Spleen (tissue), 7 donors: ENCODE measurements around the gene CDKN2A.

Source experiments
- POLR2AphosphoS5 ChIP-seq, 3 donors: sonication (generic); formaldehyde crosslinking; IDR thresholded peaks; one replicate each; pipeline ENCODE4 v1.5.1; 2017; ENCODE audit warnings: antibody characterized with exemption in 3 of 3
- TF ChIP-seq, protein P1 (sequence below), 11 experiments: fragments of 200-600 bp in 7 of 11; fragments of 450-650 bp in 4 of 11; sonication (generic) in 4 of 11; IDR thresholded peaks in 8 of 11; conservative IDR thresholded peaks in 3 of 11; 1 replicate in 7 of 11; 2 replicates in 4 of 11; pipeline versions ENCODE4 v1.4.0 to v1.8.0; 2016 to 2021; ENCODE audit warnings: antibody characterized with exemption in 11 of 11, inconsistent platforms in 4 of 11, mild to moderate bottlenecking in 1 of 11
- donor health status: DM: no; HTN: no; CAD: no; lungs with moderate emphysema.
- donor health status: DM: no; HTN: no; CAD: no.
- donor health status: DM: no; HTN: no; CAD: no.

DNA sequence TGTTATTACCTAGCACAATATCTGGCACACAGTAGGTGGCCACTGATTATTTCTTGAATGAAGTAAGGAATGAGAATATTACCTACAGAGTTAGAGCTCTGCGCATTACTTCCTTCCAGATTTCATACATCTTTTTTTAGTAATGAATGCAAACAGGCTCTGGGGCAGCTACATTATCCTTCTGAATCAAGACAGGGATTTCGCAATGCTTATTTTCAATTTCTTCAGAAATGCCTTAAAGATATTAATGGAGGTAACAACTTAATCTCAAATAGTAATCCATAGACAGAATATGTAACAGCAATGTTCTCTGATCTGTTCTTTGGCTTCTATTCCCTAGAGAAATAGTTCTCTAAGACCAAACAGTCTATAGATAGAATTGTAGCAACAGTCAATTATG is 32.6 kb downstream of the CDKN2A start:
- TF ChIP-seq, protein P1, sequence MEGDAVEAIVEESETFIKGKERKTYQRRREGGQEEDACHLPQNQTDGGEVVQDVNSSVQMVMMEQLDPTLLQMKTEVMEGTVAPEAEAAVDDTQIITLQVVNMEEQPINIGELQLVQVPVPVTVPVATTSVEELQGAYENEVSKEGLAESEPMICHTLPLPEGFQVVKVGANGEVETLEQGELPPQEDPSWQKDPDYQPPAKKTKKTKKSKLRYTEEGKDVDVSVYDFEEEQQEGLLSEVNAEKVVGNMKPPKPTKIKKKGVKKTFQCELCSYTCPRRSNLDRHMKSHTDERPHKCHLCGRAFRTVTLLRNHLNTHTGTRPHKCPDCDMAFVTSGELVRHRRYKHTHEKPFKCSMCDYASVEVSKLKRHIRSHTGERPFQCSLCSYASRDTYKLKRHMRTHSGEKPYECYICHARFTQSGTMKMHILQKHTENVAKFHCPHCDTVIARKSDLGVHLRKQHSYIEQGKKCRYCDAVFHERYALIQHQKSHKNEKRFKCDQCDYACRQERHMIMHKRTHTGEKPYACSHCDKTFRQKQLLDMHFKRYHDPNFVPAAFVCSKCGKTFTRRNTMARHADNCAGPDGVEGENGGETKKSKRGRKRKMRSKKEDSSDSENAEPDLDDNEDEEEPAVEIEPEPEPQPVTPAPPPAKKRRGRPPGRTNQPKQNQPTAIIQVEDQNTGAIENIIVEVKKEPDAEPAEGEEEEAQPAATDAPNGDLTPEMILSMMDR (IDR thresholded peaks at IDR 0.05 in 8 of 11, conservative IDR thresholded peaks at IDR 0.05 in 3 of 11): no peak
- TF ChIP-seq POLR2AphosphoS5 (IDR thresholded peaks at IDR 0.05): no peak
